HCT116 (cell line): ENCODE measurements around the gene HPS5. TPM values are rescaled to one million over a fixed set of nuclear protein-coding genes. Genes with fewer than 3 reads are reported as not detected.

Experiments used
- ATAC-seq: fragments of 200-7000 bp; cut with Tn5 transposase; 2 replicates; pipeline ENCODE4 v1.9.1; 2020; ENCODE audit warnings: mild to moderate bottlenecking, moderate library complexity
- BruUV-seq: library from RNA; stranded (reverse); fragments of 400-500 nt; replicated peaks from 2 replicates; lab custom pipeline; 2021; lab: Mats Ljungman, UMichigan
- CTCF ChIA-PET: fragments of 300-600 bp; sonication (Branson Sonifier 250); formaldehyde crosslinking; loops from one replicate; lab custom pipeline; 2021; ENCODE audit warnings: antibody characterized with exemption; lab: Charles Lee
- POLR2A ChIA-PET: fragments of 300-600, 350-600 bp; sonication (Branson Sonifier 250); formaldehyde crosslinking; loops from one replicate; lab custom pipeline; 2021; ENCODE audit warnings: antibody characterized with exemption; lab: Charles Lee
- RAD21 ChIA-PET, 2 experiments: fragments of 300-600 bp; sonication (Branson Sonifier 250); formaldehyde crosslinking; loops; one replicate each; lab custom pipeline; 2023; ENCODE audit warnings: low total read pairs in 2 of 2; ENCODE audit not compliant: uncharacterized antibody in 2 of 2, unreplicated experiment in 2 of 2, low non-redundant PET in 1 of 2; lab: Charles Lee
- DNase-seq: peaks from one replicate; pipeline ENCODE4 v3.0.0-alpha.2; 2010; ENCODE audit warnings: low read depth, low spot score
- H2AFZ ChIP-seq: fragments of 200-600 bp; shearing (Covaris generic), sonication (generic); 2 replicates; pipeline ENCODE4 v1.6.1; 2017; ENCODE audit warnings: low read depth, mixed run types, mixed read lengths, antibody characterized with exemption, low read length; ENCODE audit not compliant: poor library complexity, severe bottlenecking
- H3K27ac ChIP-seq: 2 replicates; pipeline ENCODE4 v1.5.1; 2012; ENCODE audit warnings: low read depth, low read length
- H3K27me3 ChIP-seq: fragments of 200-600 bp; sonication (generic); 2 replicates; pipeline ENCODE4 v1.6.1; 2016; ENCODE audit warnings: mixed run types, low read length, mixed read lengths; ENCODE audit not compliant: insufficient read depth
- H3K36me3 ChIP-seq, 2 experiments: fragments of 200-500 bp in 1 of 2; fragments of 200-600 bp in 1 of 2; sonication (Bioruptor generic) in 1 of 2; sonication (generic) in 1 of 2; 2 replicates each; pipeline versions ENCODE4 v1.5.1 to v1.6.1; 2014 to 2016; ENCODE audit warnings: low read length in 2 of 2, inconsistent platforms in 1 of 2, mixed read lengths in 1 of 2, mixed run types in 1 of 2; ENCODE audit not compliant: insufficient read depth in 2 of 2, control insufficient read depth in 1 of 2
- H3K4me1 ChIP-seq, 2 experiments: fragments of 200-600 bp in 1 of 2; sonication (generic) in 1 of 2; 2 replicates each; pipeline versions ENCODE4 v1.5.1 to v1.6.1; 2012 to 2017; ENCODE audit warnings: low read length in 2 of 2, inconsistent platforms in 1 of 2, mild to moderate bottlenecking in 1 of 2, mixed read lengths in 1 of 2, mixed run types in 1 of 2, moderate library complexity in 1 of 2; ENCODE audit not compliant: insufficient read depth in 2 of 2, control insufficient read depth in 1 of 2
- H3K4me2 ChIP-seq: fragments of 200-600 bp; sonication (generic); 2 replicates; pipeline ENCODE4 v1.6.1; 2017; ENCODE audit warnings: mixed run types, low read length, mixed read lengths
- H3K4me3 ChIP-seq, 2 experiments: fragments of 200-600 bp in 1 of 2; sonication (generic) in 1 of 2; replicated peaks in 1 of 2; 2 replicates each; pipeline ENCODE4 v1.5.1; 2011 to 2016; ENCODE audit warnings: low read length in 2 of 2, control low read depth in 1 of 2, low read depth in 1 of 2, mild to moderate bottlenecking in 1 of 2, mixed read lengths in 1 of 2, mixed run types in 1 of 2
- H3K79me2 ChIP-seq: fragments of 200-600 bp; sonication (generic); 2 replicates; pipeline ENCODE4 v1.6.1; 2017; ENCODE audit warnings: mild to moderate bottlenecking, mixed run types, low read length, moderate library complexity, mixed read lengths; ENCODE audit not compliant: insufficient read depth
- H3K9ac ChIP-seq: fragments of 200-600 bp; sonication (generic); 2 replicates; pipeline ENCODE4 v1.6.1; 2016; ENCODE audit warnings: low read length, mixed read lengths
- H3K9me2 ChIP-seq: fragments of 200-600 bp; sonication (generic), shearing (Covaris generic); 2 replicates; pipeline ENCODE4 v1.6.1; 2017; ENCODE audit warnings: mixed run types, mild to moderate bottlenecking, moderate library complexity; ENCODE audit not compliant: insufficient read depth
- H3K9me3 ChIP-seq, 2 experiments: fragments of 200-500 bp in 1 of 2; fragments of 200-600 bp in 1 of 2; sonication (Bioruptor generic) in 1 of 2; sonication (generic) in 1 of 2; 2 replicates each; pipeline ENCODE4 v1.6.1; 2014 to 2017; ENCODE audit warnings: low read length in 2 of 2, mixed read lengths in 2 of 2, inconsistent platforms in 1 of 2, low read depth in 1 of 2, mild to moderate bottlenecking in 1 of 2, mixed run types in 1 of 2, moderate library complexity in 1 of 2; ENCODE audit not compliant: control insufficient read depth in 1 of 2, insufficient read depth in 1 of 2
- H4K20me1 ChIP-seq: fragments of 200-600 bp; sonication (generic), shearing (Covaris generic); 2 replicates; pipeline ENCODE4 v1.6.1; 2017; ENCODE audit warnings: mixed run types, mild to moderate bottlenecking, moderate library complexity; ENCODE audit not compliant: insufficient read depth
- CBX3 ChIP-seq: IDR thresholded peaks from 2 replicates; pipeline ENCODE4 v1.6.1; 2012; ENCODE audit warnings: low read depth
- EGR1 ChIP-seq: IDR thresholded peaks from 2 replicates; pipeline ENCODE4 v1.6.1; 2012; ENCODE audit warnings: low read depth
- ELF1 ChIP-seq: IDR thresholded peaks from 2 replicates; pipeline ENCODE4 v1.6.1; 2012; ENCODE audit warnings: low read depth, borderline replicate concordance
- FOSL1 ChIP-seq: IDR thresholded peaks from 2 replicates; pipeline ENCODE4 v1.6.1; 2012; ENCODE audit warnings: low read depth
- POLR2AphosphoS5 ChIP-seq: IDR thresholded peaks from 2 replicates; pipeline ENCODE4 v1.6.1; 2011; ENCODE audit warnings: mild to moderate bottlenecking, low read depth, low read length, moderate library complexity
- REST ChIP-seq: IDR thresholded peaks from 2 replicates; pipeline ENCODE4 v1.6.1; 2012; ENCODE audit warnings: low read depth
- SIN3A ChIP-seq: IDR thresholded peaks from 2 replicates; pipeline ENCODE4 v1.6.1; 2012; ENCODE audit warnings: low read depth
- TCF7L2 ChIP-seq: IDR thresholded peaks from 2 replicates; pipeline ENCODE4 v1.7.0; 2011; ENCODE audit warnings: borderline replicate concordance, inconsistent platforms; ENCODE audit not compliant: insufficient read depth, insufficient read length; ENCODE audit errors: extremely low read depth
- YY1 ChIP-seq: IDR thresholded peaks from 2 replicates; pipeline ENCODE4 v1.6.1; 2011; ENCODE audit warnings: low read length, low read depth, moderate library complexity, mild to moderate bottlenecking; ENCODE audit not compliant: insufficient replicate concordance; ENCODE audit errors: extremely low read depth
- intact Hi-C: fragments of 100-400 bp; cut with micrococcal nuclease; formaldehyde crosslinking; loops from 2 replicates; pipeline ENCODE4 v1.10.0; 2022
- total RNA-seq: library from RNA; stranded (reverse); gene quantifications from one replicate; pipeline ENCODE4 v1.2.1, GENCODE V29; 2021; ENCODE audit not compliant: unreplicated experiment

HPS5 gene
- total RNA-seq, 1 experiment from 2014 or later, result 19.6 TPM

DNA sequence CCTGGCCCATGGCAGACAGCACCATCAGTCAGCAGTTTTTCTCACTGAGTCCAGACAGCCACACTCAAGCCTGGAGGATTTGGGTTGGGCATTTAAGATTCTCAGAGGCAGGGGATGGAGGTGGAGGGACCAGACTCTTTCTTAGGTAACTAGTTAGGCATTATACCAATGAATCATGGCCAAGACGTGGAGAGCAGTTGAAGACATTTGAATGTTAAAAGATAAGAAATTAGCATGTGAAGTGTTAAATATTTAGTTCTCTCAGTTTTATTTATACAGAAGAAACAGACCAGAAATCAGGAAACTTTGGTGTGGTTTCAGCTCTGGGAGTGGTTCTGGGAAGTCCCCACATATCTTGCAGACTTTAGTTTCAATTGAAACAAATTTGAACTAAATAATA lies 10.4 kb upstream of the HPS5 start:
- no peak overlapping the region for H2AFZ ChIP-seq
- POLR2A ChIA-PET, result no interaction called here
- CTCF ChIA-PET, result no interaction called here

More for the DNA sequence above, 10.4 kb upstream of the HPS5 start:
- no peaks in the 10 kb centered on the region for H4K20me1 ChIP-seq
- no TSS peak for BruUV-seq
- no peaks in the 10 kb centered on the region for H3K27me3 ChIP-seq
- no peak overlapping the region for H3K9ac ChIP-seq
- intact Hi-C loops, result no loop called here
- no peaks in the 10 kb centered on the region for H3K9me2 ChIP-seq
- peaks cover 68% of the 10 kb centered on the region for H3K79me2 ChIP-seq
- TF ChIP-seq POLR2AphosphoS5 (no peak), YY1 (no peak), CBX3 (no peak), TCF7L2 (no peak), REST (no peak), ELF1 (no peak), SIN3A (no peak), FOSL1 (no peak), EGR1 (no peak)
- no peak overlapping the region for H3K4me2 ChIP-seq
- ATAC-seq, result no peak
- RAD21 ChIA-PET, result no interaction called here
- no peak overlapping the region for H3K4me3 ChIP-seq
- peaks cover 0 to 7% of the 10 kb centered on the region in 2 experiments; a peak in 1 of 4 replicates for H3K4me1 ChIP-seq
- no peak overlapping the region for H3K27ac ChIP-seq
- peaks cover 30 to 37% of the 10 kb centered on the region in 2 experiments for H3K36me3 ChIP-seq
- no peak for DNase-seq
- no peaks in the 10 kb centered on the region for H3K9me3 ChIP-seq
